ENCODE measurements around the gene PCED1B.

GRCh38 chr12:47100160-47100559 lies 20.7 kb downstream of the PCED1B start:
- TF ChIP-seq CTCF (IDR thresholded peaks at IDR 0.05) (no peak), POLR2A (IDR thresholded peaks at IDR 0.05) (no peak)
